Mammary epithelial cell (primary cell): Measurements from ENCODE around the gene CA5A.

Source experiments
- CTCF ChIP-seq, 2 donors: IDR thresholded peaks in 1 of 2; conservative IDR thresholded peaks in 1 of 2; 2 replicates each; pipeline ENCODE4 v1.5.1; 2011 to 2012; ENCODE audit warnings: inconsistent platforms in 2 of 2, low read length in 2 of 2, mild to moderate bottlenecking in 2 of 2, control low read depth in 1 of 2, low read depth in 1 of 2; ENCODE audit not compliant: insufficient read depth in 1 of 2; ENCODE audit errors: extremely low read depth in 1 of 2
- EZH2 ChIP-seq: IDR thresholded peaks from 2 replicates; pipeline ENCODE4 v1.6.1; 2012; ENCODE audit warnings: low read length, inconsistent platforms, borderline replicate concordance

- TF ChIP-seq CTCF (conservative IDR thresholded peaks at IDR 0.05 in 1 of 2, IDR thresholded peaks at IDR 0.05 in 1 of 2; ENCODE audit: extremely low read depth in 1 of 2, insufficient read depth in 1 of 2, low read depth in 1 of 2, low read length in 2 of 2) = no peak
- no peak for TF ChIP-seq EZH2
Measured at GRCh38 chr16:87854907-87855683, 81.2 kb downstream of the CA5A start.
